ENCODE results near the gene SULT1A2. TPM values are rescaled to one million over a fixed set of nuclear protein-coding genes. Genes with fewer than 3 reads are reported as not detected.
A peak's percentile ranks its signal among the peaks of the same experiment; 100 is the strongest.
"Not testable (repeated sequence)": the region's sequence is repeated elsewhere in the genome, so short reads cannot be mapped to it uniquely, and the experiment has no call there.

SULT1A2 gene
- total RNA-seq, 1 experiment from 2014 or later = not detected

GRCh38 chr16:28599377-28600285 is 2.8 kb upstream of the SULT1A2 start:
- in situ Hi-C loops (cut with HindIII; ENCODE audit: low pct_unique_long_range_greater_than_20kb, low sequenced_read_pairs) = not testable (repeated sequence)

GRCh38 chr16:28597692-28598261 is 927 bp upstream of the SULT1A2 start:
- DNase-seq (ENCODE audit: low read depth, low spot score) = peak; percentile 66
- in situ Hi-C loops (cut with HindIII; ENCODE audit: low pct_unique_long_range_greater_than_20kb, low sequenced_read_pairs) = no loop called here

More at GRCh38 chr16:28599377-28600285, 2.8 kb upstream of the SULT1A2 start:
- DNase-seq (ENCODE audit: low read depth, low spot score) = not testable (repeated sequence)

GRCh38 chr16:28596115-28596630 is 677 bp downstream of the SULT1A2 start:
- no peak for DNase-seq (ENCODE audit: low read depth, low spot score)
- in situ Hi-C loops (cut with HindIII; ENCODE audit: low pct_unique_long_range_greater_than_20kb, low sequenced_read_pairs) = no loop called here

GRCh38 chr16:28595451-28595850 is 1.4 kb downstream of the SULT1A2 start:
- in situ Hi-C loops (cut with HindIII; ENCODE audit: low pct_unique_long_range_greater_than_20kb, low sequenced_read_pairs) = not testable (repeated sequence)

GRCh38 chr16:28592979-28593553 is 3.8 kb downstream of the SULT1A2 start:
- no peak for DNase-seq (ENCODE audit: low read depth, low spot score)
- in situ Hi-C loops (cut with HindIII; ENCODE audit: low pct_unique_long_range_greater_than_20kb, low sequenced_read_pairs) = no loop called here

More at GRCh38 chr16:28595451-28595850, 1.4 kb downstream of the SULT1A2 start:
- not testable (repeated sequence) for DNase-seq (ENCODE audit: low read depth, low spot score)

- DNase-seq (ENCODE audit: low read depth, low spot score) = no peak
- in situ Hi-C loops (cut with HindIII; ENCODE audit: low pct_unique_long_range_greater_than_20kb, low sequenced_read_pairs) = no loop called here
Measured at GRCh38 chr16:28592511-28592910, 4.3 kb downstream of the SULT1A2 start.

GRCh38 chr16:28591355-28591754 is 5.5 kb downstream of the SULT1A2 start:
- DNase-seq (ENCODE audit: low read depth, low spot score) = no peak
- in situ Hi-C loops (cut with HindIII; ENCODE audit: low pct_unique_long_range_greater_than_20kb, low sequenced_read_pairs) = no loop called here

- no peak for DNase-seq (ENCODE audit: low read depth, low spot score)
- in situ Hi-C loops (cut with HindIII; ENCODE audit: low pct_unique_long_range_greater_than_20kb, low sequenced_read_pairs) = no loop called here
Measured at GRCh38 chr16:28590384-28591340, 6.2 kb downstream of the SULT1A2 start.

GRCh38 chr16:28589930-28590329 is 6.9 kb downstream of the SULT1A2 start:
- in situ Hi-C loops (cut with HindIII; ENCODE audit: low pct_unique_long_range_greater_than_20kb, low sequenced_read_pairs) = no loop called here
- DNase-seq (ENCODE audit: low read depth, low spot score) = no peak

- no peak for DNase-seq (ENCODE audit: low read depth, low spot score)
- in situ Hi-C loops (cut with HindIII; ENCODE audit: low pct_unique_long_range_greater_than_20kb, low sequenced_read_pairs) = no loop called here
Measured at GRCh38 chr16:28589069-28589468, 7.8 kb downstream of the SULT1A2 start.

- in situ Hi-C loops (cut with HindIII; ENCODE audit: low pct_unique_long_range_greater_than_20kb, low sequenced_read_pairs) = no loop called here
- peak; percentile 37 for DNase-seq (ENCODE audit: low read depth, low spot score)
Measured at GRCh38 chr16:28587386-28587785, 9.5 kb downstream of the SULT1A2 start.

- in situ Hi-C loops (cut with HindIII; ENCODE audit: low pct_unique_long_range_greater_than_20kb, low sequenced_read_pairs) = no loop called here
- DNase-seq (ENCODE audit: low read depth, low spot score) = no peak
Measured at GRCh38 chr16:28586466-28586865, 10.4 kb downstream of the SULT1A2 start.

GRCh38 chr16:28585674-28586073 is 11.2 kb downstream of the SULT1A2 start:
- no peak for DNase-seq (ENCODE audit: low read depth, low spot score)
- in situ Hi-C loops (cut with HindIII; ENCODE audit: low pct_unique_long_range_greater_than_20kb, low sequenced_read_pairs) = no loop called here

- in situ Hi-C loops (cut with HindIII; ENCODE audit: low pct_unique_long_range_greater_than_20kb, low sequenced_read_pairs) = no loop called here
- DNase-seq (ENCODE audit: low read depth, low spot score) = no peak
Measured at GRCh38 chr16:28580726-28581315, 16.0 kb downstream of the SULT1A2 start.

- in situ Hi-C loops (cut with HindIII; ENCODE audit: low pct_unique_long_range_greater_than_20kb, low sequenced_read_pairs) = no loop called here
- DNase-seq (ENCODE audit: low read depth, low spot score) = no peak
Measured at GRCh38 chr16:28575446-28576109, 21.3 kb downstream of the SULT1A2 start.

GRCh38 chr16:28574925-28575324 is 21.9 kb downstream of the SULT1A2 start:
- in situ Hi-C loops (cut with HindIII; ENCODE audit: low pct_unique_long_range_greater_than_20kb, low sequenced_read_pairs) = no loop called here
- DNase-seq (ENCODE audit: low read depth, low spot score) = no peak
